HG03159 (cell line): ENCODE measurements around the gene CYBB.

Experiments used
- ATAC-seq: cut with Tn5 transposase; IDR thresholded peaks from one replicate; pipeline ENCODE4 v1.9.1; 2021; ENCODE audit warnings: mild to moderate bottlenecking, moderate library complexity; ENCODE audit not compliant: unreplicated experiment

Gene CYBB

GRCh38 chrX:37783305-37783704 is 3.4 kb downstream of the CYBB start:
- no peak for ATAC-seq

- ATAC-seq: no peak
Measured at GRCh38 chrX:37785569-37785968, 5.7 kb downstream of the CYBB start.

- peak; percentile 62 for ATAC-seq
Measured at GRCh38 chrX:37786624-37787422, 7.0 kb downstream of the CYBB start.

GRCh38 chrX:37787423-37787869 is 7.6 kb downstream of the CYBB start:
- peak; percentile 75 for ATAC-seq

GRCh38 chrX:37796310-37796709 is 16.5 kb downstream of the CYBB start:
- ATAC-seq: no peak

- ATAC-seq: peak; percentile 63
Measured at GRCh38 chrX:37796805-37797204, 16.9 kb downstream of the CYBB start.

- no peak for ATAC-seq
Measured at GRCh38 chrX:37799936-37800335, 20.1 kb downstream of the CYBB start.

- ATAC-seq: no peak
Measured at GRCh38 chrX:37800717-37801116, 20.9 kb downstream of the CYBB start.

GRCh38 chrX:37802028-37802427 is 22.2 kb downstream of the CYBB start:
- no peak for ATAC-seq

GRCh38 chrX:37803057-37803456 is 23.2 kb downstream of the CYBB start:
- ATAC-seq: no peak

GRCh38 chrX:37809970-37810369 is 30.1 kb downstream of the CYBB start:
- no peak for ATAC-seq

- no peak for ATAC-seq
Measured at GRCh38 chrX:37812110-37812509, 32.3 kb downstream of the CYBB start.

- ATAC-seq: no peak
Measured at GRCh38 chrX:37813570-37813969, 33.7 kb downstream of the CYBB start.

- no peak for ATAC-seq
Measured at GRCh38 chrX:37815366-37815765, 35.5 kb downstream of the CYBB start.

GRCh38 chrX:37816766-37817165 is 36.9 kb downstream of the CYBB start:
- no peak for ATAC-seq

GRCh38 chrX:37817176-37817575 is 37.3 kb downstream of the CYBB start:
- ATAC-seq: no peak

- ATAC-seq: peak; percentile 53
Measured at GRCh38 chrX:37817579-37817978, 37.7 kb downstream of the CYBB start.

GRCh38 chrX:37818031-37818430 is 38.2 kb downstream of the CYBB start:
- ATAC-seq: peak; percentile 72

- ATAC-seq: no peak
Measured at GRCh38 chrX:37820646-37821045, 40.8 kb downstream of the CYBB start.

- no peak for ATAC-seq
Measured at GRCh38 chrX:37824491-37825214, 44.8 kb downstream of the CYBB start.

- peak; percentile 69 for ATAC-seq
Measured at GRCh38 chrX:37825215-37825842, 45.5 kb downstream of the CYBB start.

- no peak for ATAC-seq
Measured at GRCh38 chrX:37829721-37830120, 49.9 kb downstream of the CYBB start.
